Measurements from ENCODE around the gene ADAP2. TPM values are rescaled to one million over a fixed set of nuclear protein-coding genes. Genes with fewer than 3 reads are reported as not detected.
"Not testable (repeated sequence)": the region's sequence is repeated elsewhere in the genome, so short reads cannot be mapped to it uniquely, and the experiment has no call there.

Gene ADAP2
- total and polyA plus RNA-seq, 12 donors = 1.2 to 17.9 (median 4.0) TPM

- Histone ChIP-seq H3K27ac (peak overlapping the region in 9 of 10 donors; percentile 86 to 96 (median 93)), H3K9me3 (no peaks in the 10 kb centered on the region), H3K36me3 (peaks cover 0 to 34% (median 0%) of the 10 kb centered on the region in 9 donors), H3K4me1 (peaks cover 0 to 24% (median 20%) of the 10 kb centered on the region in 9 donors), H3K27me3 (no peaks in the 10 kb centered on the region), H3K4me3 (peak overlapping the region; percentile 63 to 98 (median 78))
- intact Hi-C loops (cut with DNase I) = loop anchor here in 5 of 10 donors (5.0 to 10.0 kb wide), 3 partner anchors 67 to 312 kb away; partner anchors contain the start of gene RNF135 (in 5 of the 5)
- no peak for DNase-seq
- TF ChIP-seq, protein P1, sequence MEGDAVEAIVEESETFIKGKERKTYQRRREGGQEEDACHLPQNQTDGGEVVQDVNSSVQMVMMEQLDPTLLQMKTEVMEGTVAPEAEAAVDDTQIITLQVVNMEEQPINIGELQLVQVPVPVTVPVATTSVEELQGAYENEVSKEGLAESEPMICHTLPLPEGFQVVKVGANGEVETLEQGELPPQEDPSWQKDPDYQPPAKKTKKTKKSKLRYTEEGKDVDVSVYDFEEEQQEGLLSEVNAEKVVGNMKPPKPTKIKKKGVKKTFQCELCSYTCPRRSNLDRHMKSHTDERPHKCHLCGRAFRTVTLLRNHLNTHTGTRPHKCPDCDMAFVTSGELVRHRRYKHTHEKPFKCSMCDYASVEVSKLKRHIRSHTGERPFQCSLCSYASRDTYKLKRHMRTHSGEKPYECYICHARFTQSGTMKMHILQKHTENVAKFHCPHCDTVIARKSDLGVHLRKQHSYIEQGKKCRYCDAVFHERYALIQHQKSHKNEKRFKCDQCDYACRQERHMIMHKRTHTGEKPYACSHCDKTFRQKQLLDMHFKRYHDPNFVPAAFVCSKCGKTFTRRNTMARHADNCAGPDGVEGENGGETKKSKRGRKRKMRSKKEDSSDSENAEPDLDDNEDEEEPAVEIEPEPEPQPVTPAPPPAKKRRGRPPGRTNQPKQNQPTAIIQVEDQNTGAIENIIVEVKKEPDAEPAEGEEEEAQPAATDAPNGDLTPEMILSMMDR (IDR thresholded peaks at IDR 0.05) = peak in 1 of 9 donors; percentile 6
- peak; percentile 21 to 68 (median 56) for ATAC-seq
- 0 to 1% methylated on average over 11 of the region's 11 CpGs for WGBS, 2 donors
Observed at GRCh38 chr17:30905742-30906100, 16.0 kb upstream of the ADAP2 start.

DNA sequence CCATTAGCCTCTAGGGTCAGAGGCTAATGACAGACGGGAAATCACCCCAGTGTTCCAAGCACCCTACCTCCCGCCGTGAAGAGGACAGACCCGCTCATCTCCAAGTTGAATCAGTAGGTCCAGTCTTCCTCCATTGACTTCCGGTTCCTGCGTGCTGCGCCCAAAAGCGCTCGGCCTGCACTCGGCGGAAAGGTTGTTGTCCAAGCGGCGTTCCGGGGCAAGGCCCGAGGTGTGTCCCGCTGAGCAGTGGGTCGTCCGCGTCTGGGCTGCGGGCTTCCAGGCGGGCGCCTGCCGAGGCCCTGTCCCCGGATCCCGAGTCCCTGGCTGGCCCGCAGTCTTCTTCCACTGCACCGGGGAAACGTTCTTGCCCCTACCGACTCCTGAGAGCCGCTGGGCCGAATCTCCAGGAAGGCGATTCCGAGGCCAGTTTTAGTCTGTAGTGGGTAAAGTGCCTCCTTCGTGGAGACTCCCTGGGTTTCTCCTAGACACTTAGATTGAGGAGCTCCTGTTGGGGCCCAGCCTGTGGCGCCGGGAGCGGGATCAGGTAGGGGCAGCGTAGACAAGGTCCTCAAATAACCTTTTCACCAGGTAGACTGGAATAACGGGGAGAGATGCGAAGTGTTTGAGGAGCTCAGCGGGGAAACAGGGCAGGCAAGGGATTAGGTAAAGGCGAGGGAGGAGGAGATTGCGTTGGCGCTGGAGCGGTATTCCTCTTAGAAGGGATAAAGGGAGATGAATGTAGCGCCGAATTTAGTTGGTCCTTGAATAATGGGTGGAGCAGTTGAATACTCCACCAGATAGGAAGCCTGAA lies 15.4 kb upstream of the ADAP2 start, which contains the start of gene TEFM:
TEFM (minus strand) TSS at position 138 of the 811 bp plus-strand sequence; CDS start at position 98, 40 bp downstream.
- Histone ChIP-seq H3K4me3 (peak within 1 kb of the TSS; percentile 63 to 98 (median 78)), H3K36me3 (peaks cover 0 to 28% (median 0%) of the 10 kb centered on the region in 9 donors), H3K27me3 (no peaks in the 10 kb centered on the region), H3K27ac (peak within 1 kb of the TSS; percentile 86 to 96 (median 92)), H3K4me1 (peaks cover 0 to 24% (median 20%) of the 10 kb centered on the region in 9 donors), H3K9me3 (no peaks in the 10 kb centered on the region)
- DNase-seq (peak; percentile 89 to 90), ATAC-seq (peak; percentile 98 to 99 (median 99))
- whole genome bisulfite sequencing, 2 donors = 0% methylated on average over 47 of the region's 47 CpGs
- TF ChIP-seq, protein P1 (IDR thresholded peaks at IDR 0.05) = no peak
- intact Hi-C loops (cut with DNase I) = loop anchor here in 5 of 10 donors (5.0 to 10.0 kb wide), 3 partner anchors 66 to 311 kb away; partner anchors contain the start of gene RNF135 (in 5 of the 5)

DNA sequence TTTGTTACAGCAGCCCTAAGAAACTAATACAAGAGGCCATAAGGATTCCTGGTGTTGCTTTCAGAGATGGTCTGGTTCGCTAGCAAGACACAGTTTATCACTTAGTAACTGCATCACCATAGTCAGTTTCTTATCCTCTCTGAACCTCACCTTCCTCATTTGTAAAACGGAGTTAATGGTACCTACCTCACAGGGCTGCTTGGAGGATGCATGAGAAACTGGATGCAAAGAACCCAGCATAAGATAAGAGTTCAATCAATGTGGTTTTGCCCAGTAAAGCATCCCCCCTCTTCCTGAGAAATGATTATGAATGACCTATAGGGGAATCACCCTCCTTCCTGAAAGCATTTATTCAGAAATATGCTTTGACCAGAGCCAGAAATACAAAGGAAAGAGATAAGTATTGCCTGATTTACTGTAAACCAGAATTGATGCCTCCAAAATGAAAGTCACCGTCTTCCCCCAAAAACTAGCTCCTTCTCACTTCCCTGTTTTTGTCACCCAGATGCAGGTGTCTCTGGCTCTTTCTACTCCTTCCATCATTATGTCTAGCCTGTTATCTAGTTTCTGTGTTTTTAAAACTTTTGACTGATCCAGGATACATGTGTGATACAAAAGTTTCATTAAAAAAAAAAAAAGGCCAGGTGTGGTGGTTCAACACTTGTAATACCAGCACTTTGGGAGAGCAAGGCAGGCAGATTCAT lies 12.9 kb upstream of the ADAP2 start:
- ATAC-seq (no peak), DNase-seq (no peak)
- H3K9me3 ChIP-seq = no peaks in the 10 kb centered on the region
- intact Hi-C loops (cut with DNase I) = loop anchor here in 5 of 10 donors (5.0 to 10.0 kb wide), 3 partner anchors 63 to 308 kb away; partner anchors contain the start of gene RNF135 (in 5 of the 5)
- 86 to 89% methylated on average over 3 of the region's 3 CpGs for WGBS, 2 donors
- H3K36me3 ChIP-seq = peaks cover 0 to 6% (median 0%) of the 10 kb centered on the region in 9 donors
- H3K4me3 ChIP-seq = no peak overlapping the region
- peaks cover 0 to 24% (median 20%) of the 10 kb centered on the region in 9 donors for H3K4me1 ChIP-seq
- TF ChIP-seq, protein P1 (IDR thresholded peaks at IDR 0.05) = no peak
- H3K27ac ChIP-seq = no peak overlapping the region
- no peaks in the 10 kb centered on the region for H3K27me3 ChIP-seq

- intact Hi-C loops (cut with DNase I); ATAC-seq; H3K9me3 ChIP-seq; H3K27ac ChIP-seq; H3K36me3 ChIP-seq; H3K27me3 ChIP-seq; H3K4me3 ChIP-seq; DNase-seq: not testable (repeated sequence)
- peaks cover 0 to 18% (median 14%) of the 10 kb centered on the region in 9 donors for H3K4me1 ChIP-seq
- 95 to 97% methylated on average over 7 of the region's 7 CpGs for WGBS, 2 donors
Observed at GRCh38 chr17:30910151-30910550, 11.6 kb upstream of the ADAP2 start.
